B cell (primary cell): ENCODE data around the gene ATXN1.

Experiments used
- EZH2 ChIP-seq: IDR thresholded peaks from 2 replicates; pipeline ENCODE4 v1.6.1; 2012; ENCODE audit warnings: borderline replicate concordance, low read depth, mild to moderate bottlenecking, moderate library complexity, low read length; ENCODE audit not compliant: insufficient read depth, poor library complexity, severe bottlenecking
- TF ChIP-seq, protein P1 (sequence below): fragments of 200-600 bp; IDR thresholded peaks from one replicate; pipeline ENCODE4 v1.8.0; 2022; ENCODE audit warnings: antibody characterized with exemption, mild to moderate bottlenecking

GRCh38 chr6:16480763-16481560 is 280.3 kb downstream of the ATXN1 start:
- TF ChIP-seq, protein P1, sequence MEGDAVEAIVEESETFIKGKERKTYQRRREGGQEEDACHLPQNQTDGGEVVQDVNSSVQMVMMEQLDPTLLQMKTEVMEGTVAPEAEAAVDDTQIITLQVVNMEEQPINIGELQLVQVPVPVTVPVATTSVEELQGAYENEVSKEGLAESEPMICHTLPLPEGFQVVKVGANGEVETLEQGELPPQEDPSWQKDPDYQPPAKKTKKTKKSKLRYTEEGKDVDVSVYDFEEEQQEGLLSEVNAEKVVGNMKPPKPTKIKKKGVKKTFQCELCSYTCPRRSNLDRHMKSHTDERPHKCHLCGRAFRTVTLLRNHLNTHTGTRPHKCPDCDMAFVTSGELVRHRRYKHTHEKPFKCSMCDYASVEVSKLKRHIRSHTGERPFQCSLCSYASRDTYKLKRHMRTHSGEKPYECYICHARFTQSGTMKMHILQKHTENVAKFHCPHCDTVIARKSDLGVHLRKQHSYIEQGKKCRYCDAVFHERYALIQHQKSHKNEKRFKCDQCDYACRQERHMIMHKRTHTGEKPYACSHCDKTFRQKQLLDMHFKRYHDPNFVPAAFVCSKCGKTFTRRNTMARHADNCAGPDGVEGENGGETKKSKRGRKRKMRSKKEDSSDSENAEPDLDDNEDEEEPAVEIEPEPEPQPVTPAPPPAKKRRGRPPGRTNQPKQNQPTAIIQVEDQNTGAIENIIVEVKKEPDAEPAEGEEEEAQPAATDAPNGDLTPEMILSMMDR: no peak
- TF ChIP-seq EZH2: no peak
